Measurements from ENCODE around the gene SLAMF1. TPM values are rescaled to one million over a fixed set of nuclear protein-coding genes. Genes with fewer than 3 reads are reported as not detected.

The SLAMF1 gene
- total and polyA plus RNA-seq, 2 donors (not counting 1 experiment from before 2014, with no cell fraction given): 20.7 to 42.3 TPM

DNA sequence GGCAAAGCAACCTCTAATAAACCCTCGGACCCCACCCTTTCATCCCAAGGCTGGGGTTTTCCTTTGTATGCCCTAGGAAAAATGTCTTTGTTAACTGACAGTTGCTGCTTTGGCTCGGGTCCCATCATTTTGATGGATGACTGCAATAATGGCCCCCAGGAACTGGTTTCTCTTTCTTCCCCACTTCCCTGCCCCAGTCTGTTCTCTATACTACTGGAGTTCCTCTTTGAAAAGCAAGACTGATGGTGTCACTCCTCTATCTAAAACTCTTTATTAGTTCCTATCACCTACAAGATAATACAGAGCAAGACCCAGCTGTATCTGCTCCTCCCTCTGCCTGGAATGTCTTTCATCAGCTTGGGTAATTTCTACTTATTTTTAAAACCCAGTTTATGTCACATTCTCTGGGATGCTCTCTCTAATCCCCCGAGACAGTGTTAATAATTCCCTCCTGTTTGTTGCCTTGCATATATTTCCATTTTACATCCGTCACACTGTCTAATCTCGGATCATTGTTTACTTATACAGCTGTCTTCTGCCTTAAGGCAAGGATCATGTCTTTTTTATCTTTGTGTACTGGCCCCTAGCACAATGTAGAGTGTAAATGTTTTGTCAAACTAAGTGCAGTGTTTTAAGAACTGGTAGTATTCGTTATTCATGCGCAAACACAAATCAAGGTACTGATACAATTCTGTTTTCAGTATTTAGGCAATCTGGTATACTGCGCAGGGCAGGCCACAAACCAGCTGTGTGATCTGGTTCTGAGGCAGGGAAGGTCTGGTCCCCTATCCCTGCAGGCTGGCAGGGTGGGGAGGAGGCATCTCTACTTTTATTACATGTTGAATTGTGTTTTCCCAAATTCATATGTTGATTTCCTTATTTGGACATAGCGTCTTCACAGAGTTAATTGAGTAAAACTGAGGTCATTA, 16.1 kb downstream of the SLAMF1 start:
- Histone ChIP-seq H3K79me2 (ENCODE audit: control insufficient read depth, insufficient read depth, low read length) (peaks cover 99% of the 10 kb centered on the region), H2AFZ (ENCODE audit: insufficient read depth, low read depth, low read length, poor library complexity, severe bottlenecking) (no peak overlapping the region), H3K9me3 (ENCODE audit: control extremely low read depth in 1 of 3, control insufficient read depth in 2 of 3, insufficient read depth in 1 of 3, low read length in 2 of 3) (no peaks in the 10 kb centered on the region), H3K9ac (ENCODE audit: low read length) (no peak overlapping the region), H3K4me1 (ENCODE audit: control insufficient read depth in 2 of 2, insufficient read depth in 2 of 2, low read length in 2 of 2) (peaks cover 72 to 84% of the 10 kb centered on the region in 2 donors), H3K36me3 (replicated peaks in 1 of 2; ENCODE audit: control extremely low read depth in 1 of 2, control insufficient read depth in 1 of 2, extremely low read depth in 1 of 2, insufficient read depth in 2 of 2, low read length in 1 of 2) (peaks cover 0 to 73% of the 10 kb centered on the region in 2 experiments), H3K4me2 (replicated peaks; ENCODE audit: low read depth, low read length, poor library complexity, severe bottlenecking) (peak overlapping the region; percentile 33), H3K27ac (ENCODE audit: low read length in 2 of 2) (peak overlapping the region in 1 of 2 donors; percentile 41), H4K20me1 (ENCODE audit: control insufficient read depth, insufficient read depth, low read length, poor library complexity, severe bottlenecking) (peaks cover 6% of the 10 kb centered on the region), H3K27me3 (replicated peaks in 1 of 4; ENCODE audit: control extremely low read depth in 1 of 4, control insufficient read depth in 3 of 4, insufficient read depth in 4 of 4, low read length in 3 of 4) (no peaks in the 10 kb centered on the region), H3K4me3 (ENCODE audit: control extremely low read depth in 1 of 5, extremely low read depth in 1 of 5, insufficient read depth in 1 of 5, low read depth in 2 of 5, low read length in 4 of 5) (no peak overlapping the region)
- ATAC-seq (ENCODE audit: low read depth): no peak
- H3K4me3 Mint-ChIP-seq: peak overlapping the region; percentile 14
- intact Hi-C loops (cut with micrococcal nuclease): no loop called here
- CTCF ChIA-PET: interaction anchor here (1.2 to 10.0 kb wide), 4 partner anchors 10 to 43 kb away, joined by 4 to 76 read pairs (median 10); no protein-coding TSS in a partner anchor
- WGBS (ENCODE audit: insufficient coverage): 89% methylated on average over 5 of the region's 9 CpGs
- peak overlapping the region; percentile 59 for H3K27ac Mint-ChIP-seq
- peaks cover 84% of the 10 kb centered on the region for H3K4me1 Mint-ChIP-seq
- DNase-seq: no peak
- POLR2A ChIA-PET: no interaction called here
- TF ChIP-seq EZH2 (IDR thresholded peaks at IDR 0.05; ENCODE audit: borderline replicate concordance, insufficient read depth, low read depth, low read length, poor library complexity, severe bottlenecking): no peak
- TF ChIP-seq, protein P1, sequence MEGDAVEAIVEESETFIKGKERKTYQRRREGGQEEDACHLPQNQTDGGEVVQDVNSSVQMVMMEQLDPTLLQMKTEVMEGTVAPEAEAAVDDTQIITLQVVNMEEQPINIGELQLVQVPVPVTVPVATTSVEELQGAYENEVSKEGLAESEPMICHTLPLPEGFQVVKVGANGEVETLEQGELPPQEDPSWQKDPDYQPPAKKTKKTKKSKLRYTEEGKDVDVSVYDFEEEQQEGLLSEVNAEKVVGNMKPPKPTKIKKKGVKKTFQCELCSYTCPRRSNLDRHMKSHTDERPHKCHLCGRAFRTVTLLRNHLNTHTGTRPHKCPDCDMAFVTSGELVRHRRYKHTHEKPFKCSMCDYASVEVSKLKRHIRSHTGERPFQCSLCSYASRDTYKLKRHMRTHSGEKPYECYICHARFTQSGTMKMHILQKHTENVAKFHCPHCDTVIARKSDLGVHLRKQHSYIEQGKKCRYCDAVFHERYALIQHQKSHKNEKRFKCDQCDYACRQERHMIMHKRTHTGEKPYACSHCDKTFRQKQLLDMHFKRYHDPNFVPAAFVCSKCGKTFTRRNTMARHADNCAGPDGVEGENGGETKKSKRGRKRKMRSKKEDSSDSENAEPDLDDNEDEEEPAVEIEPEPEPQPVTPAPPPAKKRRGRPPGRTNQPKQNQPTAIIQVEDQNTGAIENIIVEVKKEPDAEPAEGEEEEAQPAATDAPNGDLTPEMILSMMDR (IDR thresholded peaks at IDR 0.05): no peak
- H3K27me3 Mint-ChIP-seq: no peaks in the 10 kb centered on the region
- no peaks in the 10 kb centered on the region for H3K9me3 Mint-ChIP-seq (ENCODE audit: insufficient read depth)
